Activated CD8-positive, alpha-beta memory T cell treated with anti-CD3 and anti-CD28 coated beads, Interleukin-2, amount 50 U/mL, for 1 hour (primary cell): ENCODE results near the gene RAB3D.
A peak's percentile ranks its signal among the peaks of the same experiment; 100 is the strongest.
"Not testable (repeated sequence)": the region's sequence is repeated elsewhere in the genome, so short reads cannot be mapped to it uniquely, and the experiment has no call there.

Experiments
- DNase-seq: peaks from one replicate; pipeline ENCODE4 v3.0.0-alpha.2; 2020; ENCODE audit errors: extremely low read depth

Gene RAB3D

DNA sequence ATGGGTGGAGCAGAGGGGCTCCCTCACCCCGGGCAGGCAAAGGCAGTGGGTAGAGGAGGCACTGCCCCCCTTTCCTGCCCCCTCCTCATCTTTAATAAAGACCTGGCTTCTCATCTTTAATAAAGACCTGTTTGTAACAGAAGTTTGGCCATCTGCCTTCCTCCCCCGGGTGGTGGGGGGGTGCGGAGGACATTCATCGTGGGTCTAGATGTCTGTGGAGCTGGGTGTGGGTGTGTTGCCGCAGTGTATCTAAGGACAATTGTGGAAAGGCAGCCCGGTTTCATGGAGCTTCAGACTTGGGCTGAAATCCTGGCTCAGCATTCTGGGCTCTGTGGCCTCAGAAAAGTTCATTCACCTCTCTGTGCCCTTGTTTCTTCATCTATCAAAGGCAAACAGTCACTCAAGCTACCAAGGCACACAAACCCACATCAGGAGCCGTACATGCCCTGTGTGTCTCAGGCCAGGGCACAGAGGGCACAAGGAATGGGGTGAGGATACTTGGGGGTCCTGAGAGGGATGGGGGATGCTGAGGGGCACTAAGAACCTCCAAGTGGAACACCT lies 26.2 kb upstream of the RAB3D start:
- no peak for DNase-seq

DNA sequence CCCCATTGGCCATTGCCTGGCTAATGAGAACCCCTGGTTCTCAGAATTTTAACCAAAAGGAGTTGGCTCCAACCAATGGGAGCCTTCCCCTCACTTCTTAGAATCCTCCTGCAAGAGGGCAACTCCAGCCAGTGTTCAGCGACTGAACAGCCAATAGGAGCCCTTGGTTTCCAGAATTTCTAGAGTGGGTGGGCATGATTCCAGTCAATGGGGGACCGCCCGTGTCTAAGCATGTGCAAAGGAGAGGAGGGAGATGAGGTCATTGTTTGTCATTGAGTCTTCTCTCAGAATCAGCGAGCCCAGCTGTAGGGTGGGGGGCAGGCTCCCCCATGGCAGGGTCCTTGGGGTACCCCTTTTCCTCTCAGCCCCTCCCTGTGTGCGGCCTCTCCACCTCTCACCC lies 25.5 kb upstream of the RAB3D start:
- DNase-seq = no peak

DNA sequence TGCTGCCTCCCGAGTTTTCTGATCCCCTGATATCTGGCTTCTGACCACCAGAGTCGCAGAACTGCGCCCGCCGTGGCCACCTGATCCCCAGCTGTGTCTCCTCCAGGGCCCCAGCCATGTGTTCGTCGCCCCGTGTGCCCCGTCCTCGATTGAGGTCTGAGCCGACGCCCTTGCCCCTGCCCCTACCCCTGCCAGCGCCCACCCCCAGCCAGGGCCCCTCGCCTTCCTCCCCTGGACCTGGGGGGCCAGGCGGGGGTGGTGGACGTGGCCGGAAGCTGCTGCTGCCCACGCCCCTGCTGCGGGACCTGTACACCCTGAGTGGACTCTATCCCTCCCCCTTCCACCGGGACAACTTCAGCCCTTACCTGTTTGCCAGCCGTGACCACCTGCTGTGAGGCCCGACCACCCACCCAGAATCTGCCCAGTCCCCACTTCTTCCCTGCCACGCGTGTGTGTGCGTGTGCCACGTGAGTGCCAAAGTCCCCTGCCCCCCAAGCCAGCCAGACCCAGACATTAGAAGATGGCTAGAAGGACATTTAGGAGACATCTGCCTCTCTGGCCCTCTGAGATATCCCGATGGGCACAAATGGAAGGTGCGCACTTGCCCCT lies 24.9 kb upstream of the RAB3D start:
- DNase-seq = no peak

DNA sequence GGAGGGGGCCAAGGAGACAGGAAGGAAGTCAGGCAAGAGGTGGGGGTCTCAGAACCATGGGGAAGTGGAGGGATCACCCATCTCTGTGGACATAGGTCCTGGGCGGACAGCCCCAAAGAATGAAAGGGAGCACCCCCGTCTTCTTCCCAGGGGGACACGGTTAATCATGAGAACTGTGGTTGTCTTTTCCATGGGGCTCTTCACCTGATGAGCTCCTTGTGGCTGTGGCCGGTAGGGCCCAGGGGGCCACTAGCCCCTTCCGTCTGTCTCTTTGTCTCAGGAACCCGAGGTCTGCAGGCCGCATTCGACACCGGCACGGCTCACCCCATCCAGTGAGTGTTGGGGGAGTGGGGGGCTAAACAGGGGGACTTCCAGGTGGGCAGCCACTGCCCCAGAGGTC lies 24.4 kb upstream of the RAB3D start:
- DNase-seq = no peak

DNA sequence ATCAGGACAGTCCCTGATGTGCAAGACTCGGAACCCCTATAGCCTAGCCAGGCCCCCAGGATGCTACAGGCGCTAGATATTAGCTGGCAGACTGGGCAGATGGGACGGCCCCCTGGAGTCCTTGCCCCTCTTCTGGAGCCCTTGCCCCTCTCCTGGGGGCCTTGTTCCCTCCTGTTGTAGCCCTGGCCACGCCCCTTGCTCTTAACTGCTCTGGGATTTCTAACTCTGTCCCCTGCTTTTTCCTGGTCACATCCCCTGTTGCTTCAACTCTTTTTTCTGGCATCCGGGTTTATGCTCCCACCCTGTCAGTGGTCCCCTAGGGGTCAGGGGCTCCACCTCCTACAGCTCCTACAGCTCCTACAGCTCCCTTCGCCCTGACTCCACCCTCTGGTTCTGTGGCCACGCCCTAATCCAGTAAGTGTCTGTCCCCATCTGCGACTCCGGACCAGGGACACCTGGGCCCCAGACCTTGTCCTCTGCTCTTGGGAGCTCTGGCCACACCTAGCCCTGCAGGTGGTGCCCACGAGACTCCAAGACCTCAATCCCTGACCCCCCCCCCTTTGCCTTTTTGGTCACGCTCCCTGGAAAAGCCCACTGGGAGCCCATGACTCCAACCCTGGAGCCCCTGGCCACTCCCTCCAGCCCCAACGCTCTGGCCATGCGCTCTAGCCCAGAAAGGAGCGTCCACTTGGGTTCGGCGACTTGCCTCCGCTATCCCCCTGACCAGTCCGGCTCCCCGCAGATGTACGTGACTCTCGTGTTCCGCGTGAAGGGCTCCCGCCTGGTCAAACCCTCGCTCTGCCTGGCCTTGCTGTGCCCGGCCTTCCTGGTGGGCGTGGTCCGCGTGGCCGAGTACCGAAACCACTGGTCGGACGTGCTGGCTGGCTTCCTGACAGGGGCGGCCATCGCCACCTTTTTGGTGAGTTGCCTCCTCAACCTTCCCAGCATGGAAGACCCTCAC lies 22.6 kb upstream of the RAB3D start:
- no peak for DNase-seq

DNA sequence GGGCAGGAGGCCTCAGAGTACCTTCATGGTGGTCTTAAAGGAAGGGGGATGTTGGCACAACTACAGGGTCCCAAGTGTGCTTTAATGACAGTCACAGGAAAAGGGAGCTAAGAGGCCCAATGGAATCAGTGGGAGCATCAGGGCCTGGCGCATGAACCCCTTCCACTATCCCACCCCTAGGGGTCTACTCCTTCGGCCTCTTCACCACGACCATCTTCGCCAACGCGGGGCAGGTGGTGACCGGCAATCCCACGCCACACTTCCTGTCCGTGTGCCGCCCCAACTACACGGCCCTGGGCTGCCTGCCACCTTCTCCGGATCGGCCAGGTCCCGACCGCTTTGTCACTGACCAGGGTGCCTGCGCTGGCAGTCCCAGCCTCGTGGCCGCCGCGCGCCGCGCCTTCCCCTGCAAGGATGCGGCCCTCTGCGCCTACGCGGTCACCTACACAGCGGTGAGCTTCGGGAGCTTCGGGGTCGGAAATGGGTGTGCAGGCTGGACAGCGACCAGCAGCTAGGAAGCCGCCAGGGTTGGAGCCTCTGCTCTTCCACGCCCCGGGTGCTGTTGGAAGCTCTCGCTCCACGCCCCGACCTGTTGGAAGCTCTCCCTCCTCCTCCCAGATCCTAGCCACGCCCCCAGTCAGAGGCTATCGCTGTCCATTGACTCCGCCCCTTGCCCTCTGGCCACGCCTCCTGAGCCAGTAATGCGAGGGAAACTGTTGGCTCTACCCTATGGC lies 21.7 kb upstream of the RAB3D start:
- no peak for DNase-seq

DNA sequence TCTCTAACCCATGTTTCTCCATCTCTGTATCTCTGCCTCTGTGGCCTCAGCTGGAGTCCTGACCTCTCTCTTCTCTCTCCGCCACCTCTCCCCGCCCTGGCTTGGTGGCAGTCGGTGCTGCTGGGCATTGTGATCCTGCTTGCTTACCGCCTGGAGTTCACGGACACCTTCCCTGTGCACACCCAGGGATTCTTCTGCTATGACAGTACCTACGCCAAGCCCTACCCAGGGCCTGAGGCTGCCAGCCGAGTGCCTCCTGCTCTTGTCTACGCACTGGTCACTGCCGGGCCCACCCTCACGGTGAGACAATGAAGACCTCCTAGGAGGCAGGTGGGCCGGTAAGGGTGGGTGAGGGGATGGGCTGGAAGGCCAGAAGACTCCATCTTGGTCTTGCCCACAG lies 20.0 kb upstream of the RAB3D start:
- DNase-seq = no peak

DNA sequence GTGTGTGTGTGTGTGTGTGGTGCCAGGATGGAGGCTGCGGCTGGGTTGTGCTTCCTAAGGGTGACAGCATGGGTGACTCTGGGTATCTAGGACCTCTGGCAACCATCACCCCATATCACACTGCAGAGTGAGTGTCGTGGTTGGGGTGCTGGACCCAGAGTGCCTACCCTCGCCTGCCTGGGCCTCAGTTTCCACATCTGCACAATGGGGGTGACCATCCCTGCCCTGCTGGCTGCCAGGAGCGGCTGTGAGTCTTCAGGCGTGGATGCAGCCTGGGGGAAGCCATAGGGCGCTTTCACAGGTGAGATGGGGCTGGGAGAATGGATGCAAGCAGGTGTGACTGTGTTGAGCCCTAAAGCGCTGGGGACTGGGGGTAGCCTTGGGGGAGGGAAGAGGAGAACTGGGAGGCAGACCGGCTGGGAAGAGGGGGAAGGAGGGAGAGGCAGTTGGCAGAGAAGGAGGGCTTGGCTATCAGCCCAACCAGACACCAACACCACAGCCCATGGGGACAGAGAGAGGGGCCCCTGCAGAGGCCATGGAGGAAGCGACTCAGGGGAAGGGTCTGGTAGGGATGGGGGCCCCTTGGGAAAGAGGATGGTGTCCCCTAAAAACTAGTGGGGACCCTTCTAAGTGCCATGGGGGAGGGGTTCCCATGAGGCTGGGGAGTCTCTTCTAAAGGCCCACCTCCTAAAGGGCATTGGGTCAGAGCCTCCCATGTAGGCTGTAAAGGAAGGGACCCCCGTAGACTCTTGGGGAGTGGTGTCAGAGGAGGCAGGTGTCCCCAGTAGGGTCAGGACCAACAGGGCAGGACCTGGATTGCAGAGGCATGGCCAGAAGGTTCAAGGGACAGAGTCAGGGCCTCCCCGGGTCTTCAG lies 17.5 kb upstream of the RAB3D start:
- DNase-seq = no peak

DNA sequence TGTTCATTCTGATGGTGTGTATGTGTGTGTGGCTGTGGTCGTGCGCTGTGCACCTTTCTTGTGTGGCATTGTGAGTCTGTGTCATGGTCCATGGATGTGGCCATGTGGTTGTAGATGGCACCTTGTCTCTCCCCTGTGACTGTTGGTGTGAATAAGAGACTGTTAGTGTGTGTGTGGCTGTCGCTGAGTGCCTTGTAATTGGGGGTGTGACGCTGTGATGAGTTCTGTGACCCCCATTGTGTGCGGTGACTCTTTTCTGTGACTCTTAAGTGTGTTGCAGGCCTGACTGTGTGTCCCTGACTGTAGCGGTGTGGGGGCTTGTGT lies 16.6 kb upstream of the RAB3D start:
- DNase-seq = no peak

DNA sequence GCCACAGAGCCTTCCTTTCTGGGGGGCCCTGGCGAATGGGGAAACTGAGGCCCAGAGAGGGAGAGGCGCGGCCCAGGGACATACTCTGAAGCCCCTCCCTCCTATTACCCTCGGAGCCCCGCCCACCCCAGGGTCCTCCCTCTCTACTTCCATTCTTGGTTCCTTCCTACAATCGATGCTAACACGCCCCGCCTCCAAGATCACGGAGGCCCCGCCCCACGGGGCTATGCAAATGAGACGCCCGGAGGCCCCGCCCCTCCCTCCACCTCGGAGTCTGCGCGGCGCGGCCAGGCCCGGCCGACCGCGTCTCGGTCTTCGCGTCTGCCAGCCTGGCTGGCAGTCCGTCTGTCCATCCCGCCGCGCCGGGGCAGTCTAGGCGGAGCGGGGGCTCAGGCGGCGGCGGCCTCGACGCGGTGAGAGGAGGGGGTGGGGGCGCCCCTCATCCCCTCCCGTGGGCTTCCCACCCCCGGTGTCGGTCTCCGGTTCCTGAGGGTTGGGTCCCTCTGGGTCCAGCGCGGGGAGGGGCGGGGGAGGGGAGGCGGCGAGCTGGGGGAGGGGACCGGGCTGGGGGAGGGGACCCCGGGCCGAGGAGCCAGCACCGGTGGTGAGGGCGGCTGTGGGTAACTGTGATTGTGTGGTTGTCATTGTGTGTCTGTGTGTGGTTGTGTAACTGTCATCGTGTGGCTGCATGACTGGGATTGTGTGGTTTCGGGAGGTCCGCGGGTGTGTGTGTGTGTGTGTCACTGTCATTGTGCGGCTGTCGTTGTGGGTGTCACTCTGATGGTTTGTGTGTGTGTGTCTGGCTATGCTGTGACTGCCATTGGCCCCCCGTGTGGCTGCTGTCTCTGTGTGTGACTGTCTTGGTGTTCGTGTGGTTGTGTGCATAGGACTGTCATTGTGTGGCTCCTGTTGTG lies 16.0 kb upstream of the RAB3D start, which contains the start of gene PLPPR2:
Gene PLPPR2 (plus strand): TSS at position 273 of the 914 bp plus-strand sequence. CDS start 2,242 bp downstream, outside the sequence.
- DNase-seq = peak; percentile 43

DNA sequence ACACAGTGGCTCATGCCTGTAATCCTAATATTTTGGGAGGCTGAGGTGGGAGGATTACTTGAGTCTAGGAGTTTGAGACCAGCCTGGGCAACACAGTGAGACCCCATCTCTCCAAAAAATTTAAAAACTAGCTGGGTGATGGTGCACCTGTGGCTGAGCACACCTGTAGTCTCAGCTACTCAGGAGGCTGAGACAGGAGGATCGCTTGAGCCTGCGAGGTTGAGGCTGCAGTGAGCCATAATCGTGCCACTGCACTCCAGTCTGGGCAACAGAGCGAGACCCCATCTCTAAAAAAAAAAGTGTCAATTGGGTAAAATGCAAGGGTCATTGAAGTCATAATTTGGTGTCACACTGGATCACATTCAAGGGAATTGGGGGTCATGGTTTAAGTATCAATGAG lies 14.6 kb upstream of the RAB3D start:
- DNase-seq = not testable (repeated sequence)

DNA sequence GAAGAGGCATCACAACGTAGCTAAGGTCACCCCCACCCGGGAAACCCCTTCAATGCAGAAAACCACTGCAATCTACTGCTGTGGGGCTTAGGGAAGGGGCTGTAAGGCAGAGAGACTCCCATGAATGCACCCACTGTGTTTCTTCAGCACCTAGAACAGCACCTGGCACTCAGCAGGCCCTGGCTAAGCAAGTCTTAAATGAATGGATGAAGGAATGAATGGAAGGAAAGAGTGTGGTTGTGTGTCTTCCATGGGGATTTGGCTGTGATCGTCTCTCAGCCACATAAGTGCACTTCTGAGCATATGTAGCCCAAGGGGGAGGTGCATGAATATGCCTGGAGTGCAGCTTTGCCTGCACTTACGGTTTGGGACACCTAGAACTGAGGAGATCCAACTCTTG lies 9.7 kb upstream of the RAB3D start:
- no peak for DNase-seq

DNA sequence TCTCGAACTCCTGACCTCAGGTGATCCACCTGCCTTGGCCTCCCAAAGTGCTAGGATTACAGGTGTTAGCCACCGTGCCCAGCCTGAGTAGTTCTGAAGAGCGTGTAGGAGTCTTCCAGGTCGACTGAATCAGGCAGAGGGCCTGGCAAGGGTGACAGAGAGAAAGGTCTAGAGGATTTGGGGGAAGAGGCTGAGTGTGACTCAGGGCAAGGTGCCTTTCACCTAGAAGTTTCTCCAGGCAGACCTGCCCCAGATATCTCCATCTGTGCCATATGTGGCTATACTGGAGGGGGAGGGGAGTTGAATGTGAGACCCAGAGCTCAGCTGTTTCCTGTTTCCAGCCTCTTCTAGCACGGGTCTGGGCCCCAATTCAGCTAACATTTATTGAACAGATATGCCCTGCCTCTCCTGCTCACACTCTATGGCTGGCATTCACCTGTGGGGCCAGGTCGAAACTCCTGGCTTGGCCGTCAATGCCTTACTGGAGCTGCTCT lies 8.1 kb upstream of the RAB3D start:
- DNase-seq = no peak

DNA sequence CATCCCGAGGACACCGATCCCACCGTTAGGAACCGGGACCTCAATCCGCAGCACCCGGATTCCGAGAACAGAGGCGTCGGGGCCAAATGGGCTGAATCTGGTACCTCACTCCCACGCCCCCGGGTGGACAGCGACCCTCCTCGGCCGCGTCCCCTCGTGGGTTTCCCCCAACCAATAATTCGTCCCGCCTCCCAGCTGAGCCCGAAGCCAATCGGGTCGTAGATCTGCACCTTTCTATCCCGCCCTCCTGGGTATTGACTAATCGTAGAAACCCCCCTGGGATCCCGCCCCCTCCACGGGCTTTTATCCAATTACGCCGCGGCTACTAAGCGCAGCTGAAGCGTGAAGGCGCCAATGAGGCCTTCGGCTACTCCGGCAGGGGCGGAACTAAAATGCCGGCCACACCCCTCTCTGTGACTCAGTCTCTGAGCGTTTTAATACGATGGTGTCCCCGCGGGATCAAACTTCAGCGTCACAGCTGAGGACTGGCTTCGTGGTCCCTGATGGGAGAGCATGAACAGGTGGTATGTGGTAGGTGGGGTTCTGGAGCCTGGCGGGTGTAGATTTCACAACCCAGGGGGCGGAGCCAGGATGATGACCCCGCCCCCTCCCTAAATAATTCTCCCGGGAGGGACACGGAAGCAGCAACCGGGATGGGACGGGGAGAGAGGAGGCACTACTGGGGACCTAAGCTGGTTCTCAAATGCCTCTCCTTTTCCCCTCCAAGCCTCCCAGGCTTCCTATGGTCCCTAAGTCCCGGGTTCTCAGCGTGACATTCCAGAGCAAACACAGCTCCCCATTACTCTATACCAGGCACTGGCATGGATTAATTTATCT lies 6.9 kb upstream of the RAB3D start, which contains the start of the genes CCDC159 and TMEM205:
Gene CCDC159 (plus strand): TSS at position 416 of the 837 bp plus-strand sequence. CDS start 88 bp downstream, at position 504.
Gene TMEM205 (minus strand): TSS at position 165 of the 837 bp plus-strand sequence. CDS start 649 bp downstream, outside the sequence.
- DNase-seq = peak; percentile 97

DNA sequence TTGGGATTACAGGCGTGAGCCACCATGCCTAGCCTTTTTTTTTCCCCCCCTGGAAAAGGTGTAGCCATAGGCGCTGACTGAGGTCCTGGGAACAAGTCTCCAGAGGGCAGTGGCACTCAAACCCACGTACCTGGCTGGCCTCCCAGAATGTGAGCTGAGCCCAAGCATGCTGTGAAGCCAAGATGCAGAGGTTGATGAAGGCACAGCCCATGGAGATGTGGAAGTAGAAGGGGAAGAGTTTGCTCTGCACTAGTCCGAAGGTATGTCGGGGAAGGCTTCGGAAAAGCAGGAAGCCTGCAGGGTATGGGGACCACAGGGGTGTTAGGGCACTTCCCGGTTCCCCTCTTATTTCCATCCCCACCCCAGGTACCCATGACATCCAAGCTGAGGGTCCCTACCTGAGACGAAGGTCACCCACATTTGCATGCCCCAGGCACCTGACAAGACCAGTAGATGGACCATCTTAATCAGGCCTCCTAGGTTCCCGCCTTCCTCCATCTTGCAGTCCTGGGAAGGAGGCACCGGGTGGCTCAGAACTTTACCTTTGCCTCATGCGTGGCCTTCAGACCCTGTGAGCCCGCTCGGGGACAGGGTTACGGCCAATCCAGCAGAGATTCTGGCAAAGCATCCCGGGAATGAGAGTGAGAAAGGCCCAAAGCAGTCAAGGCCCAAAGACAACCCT lies 5.8 kb upstream of the RAB3D start:
- DNase-seq = no peak

DNA sequence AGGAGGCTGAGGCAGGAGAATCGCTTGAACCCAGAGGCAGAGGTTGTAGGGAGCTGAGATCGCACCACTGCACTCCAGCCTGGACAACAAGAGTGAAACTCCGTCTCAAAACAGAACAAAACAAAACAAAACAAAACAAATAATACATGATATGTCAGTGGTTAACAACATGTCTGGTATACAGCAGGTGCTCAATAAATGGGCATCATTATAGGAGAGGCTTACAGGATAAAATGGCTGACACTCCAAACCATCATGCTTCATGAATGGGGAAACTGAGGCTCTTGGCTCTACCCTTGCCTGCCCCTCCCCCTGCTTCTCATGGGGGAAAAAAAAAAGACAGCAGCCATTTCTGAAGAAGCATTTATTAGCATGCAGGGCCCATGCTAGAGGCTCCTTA lies 3.0 kb upstream of the RAB3D start:
- DNase-seq = no peak

DNA sequence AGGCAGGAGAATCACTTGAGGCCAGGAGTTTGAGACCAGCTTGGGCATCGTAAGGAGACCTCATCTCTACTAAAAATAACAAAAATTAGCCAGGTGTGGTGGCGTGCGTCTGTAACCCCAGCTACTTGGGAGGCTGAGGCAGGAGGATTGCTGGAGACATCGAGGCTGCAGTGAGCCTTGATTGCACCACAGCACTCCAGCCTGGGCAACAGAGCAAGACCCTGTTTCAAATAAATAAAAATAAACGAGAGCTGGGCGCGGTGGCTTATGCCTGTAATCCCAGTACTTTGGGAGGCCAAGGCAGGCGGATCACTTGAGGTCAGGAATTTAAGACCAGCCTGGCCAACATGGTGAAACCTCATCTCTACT lies 626 bp upstream of the RAB3D start:
- DNase-seq = not testable (repeated sequence)

DNA sequence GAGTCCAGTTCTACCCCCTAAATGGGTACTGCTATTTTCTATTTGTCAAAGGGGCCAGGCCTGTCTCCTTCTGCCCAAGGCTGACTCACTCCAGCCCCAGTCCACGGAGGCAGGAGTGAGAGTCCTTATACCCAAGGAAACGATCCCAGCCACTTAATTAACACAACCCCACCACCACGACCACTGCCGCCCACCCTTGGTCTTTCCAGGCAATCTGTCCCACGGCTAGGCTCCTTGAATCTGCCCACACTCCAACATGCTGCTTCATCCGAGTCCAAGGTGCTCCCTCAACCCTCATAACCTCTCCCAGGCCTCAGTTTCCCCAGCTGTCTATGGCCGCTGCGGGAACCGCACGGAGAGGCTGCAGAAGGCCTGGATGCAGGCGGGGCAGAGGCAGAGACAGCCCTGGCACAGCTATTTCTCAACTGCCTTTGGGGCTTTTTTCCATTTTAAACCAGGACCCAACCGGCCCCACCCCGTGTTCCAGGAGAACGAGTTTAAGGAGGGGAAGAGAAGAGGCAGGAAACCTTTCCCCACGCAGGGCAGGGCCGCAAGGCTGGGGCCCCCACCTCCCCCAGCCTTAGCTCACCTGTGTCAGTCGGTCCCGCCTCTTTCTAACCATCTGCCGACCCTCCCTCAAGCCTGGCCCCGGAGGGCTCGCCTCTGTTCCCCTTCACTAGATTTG lies 746 bp downstream of the RAB3D start:
- no peak for DNase-seq
